ENCODE measurements around the gene CDC42BPB.

GRCh38 chr14:103070263-103070885 is 13.0 kb upstream of the CDC42BPB start:
- TF ChIP-seq CTCF (IDR thresholded peaks at IDR 0.05) (no peak), POLR2A (IDR thresholded peaks at IDR 0.05) (no peak)

Measured in lower leg skin (tissue), 3 donors.